HL-60 (cell line): Measurements from ENCODE around the gene ZMYM2.

ENCODE experiments used
- GABPA ChIP-seq: IDR thresholded peaks from 2 replicates; pipeline ENCODE4 v1.6.1; 2012; ENCODE audit warnings: low read depth
- POLR2AphosphoS5 ChIP-seq: IDR thresholded peaks from 2 replicates; pipeline ENCODE4 v1.6.1; 2012; ENCODE audit warnings: low read depth
- TF ChIP-seq, protein P1 (sequence below): IDR thresholded peaks from one replicate; pipeline ENCODE4 v1.5.1; 2011; ENCODE audit warnings: low read length, control low read depth, inconsistent platforms; ENCODE audit not compliant: insufficient read depth
- TF ChIP-seq, protein P2 (sequence below): IDR thresholded peaks from 2 replicates; pipeline ENCODE4 v1.6.1; 2012; ENCODE audit warnings: low read depth; ENCODE audit not compliant: insufficient replicate concordance

DNA sequence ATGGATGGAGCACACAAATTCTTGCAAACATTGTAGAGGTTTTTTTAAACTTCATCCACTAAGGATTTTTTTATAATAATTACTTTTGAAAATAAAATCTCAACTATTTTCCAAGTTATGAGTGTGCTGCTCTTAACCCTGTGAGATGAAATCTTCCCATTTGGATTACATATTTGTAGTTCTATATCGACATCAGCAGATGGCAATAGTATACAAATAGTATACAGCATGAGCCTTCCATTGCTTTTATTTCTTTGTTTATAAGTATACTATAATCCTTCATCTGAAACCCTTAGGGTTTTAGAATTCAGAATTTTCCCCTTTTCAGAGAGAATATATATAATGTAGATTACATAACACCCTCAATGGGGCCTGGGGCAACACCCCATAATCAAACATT lies 131.8 kb downstream of the ZMYM2 start:
- TF ChIP-seq, protein P1, sequence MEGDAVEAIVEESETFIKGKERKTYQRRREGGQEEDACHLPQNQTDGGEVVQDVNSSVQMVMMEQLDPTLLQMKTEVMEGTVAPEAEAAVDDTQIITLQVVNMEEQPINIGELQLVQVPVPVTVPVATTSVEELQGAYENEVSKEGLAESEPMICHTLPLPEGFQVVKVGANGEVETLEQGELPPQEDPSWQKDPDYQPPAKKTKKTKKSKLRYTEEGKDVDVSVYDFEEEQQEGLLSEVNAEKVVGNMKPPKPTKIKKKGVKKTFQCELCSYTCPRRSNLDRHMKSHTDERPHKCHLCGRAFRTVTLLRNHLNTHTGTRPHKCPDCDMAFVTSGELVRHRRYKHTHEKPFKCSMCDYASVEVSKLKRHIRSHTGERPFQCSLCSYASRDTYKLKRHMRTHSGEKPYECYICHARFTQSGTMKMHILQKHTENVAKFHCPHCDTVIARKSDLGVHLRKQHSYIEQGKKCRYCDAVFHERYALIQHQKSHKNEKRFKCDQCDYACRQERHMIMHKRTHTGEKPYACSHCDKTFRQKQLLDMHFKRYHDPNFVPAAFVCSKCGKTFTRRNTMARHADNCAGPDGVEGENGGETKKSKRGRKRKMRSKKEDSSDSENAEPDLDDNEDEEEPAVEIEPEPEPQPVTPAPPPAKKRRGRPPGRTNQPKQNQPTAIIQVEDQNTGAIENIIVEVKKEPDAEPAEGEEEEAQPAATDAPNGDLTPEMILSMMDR = no peak
- TF ChIP-seq POLR2AphosphoS5 = no peak
- TF ChIP-seq GABPA = no peak
- TF ChIP-seq, protein P2, sequence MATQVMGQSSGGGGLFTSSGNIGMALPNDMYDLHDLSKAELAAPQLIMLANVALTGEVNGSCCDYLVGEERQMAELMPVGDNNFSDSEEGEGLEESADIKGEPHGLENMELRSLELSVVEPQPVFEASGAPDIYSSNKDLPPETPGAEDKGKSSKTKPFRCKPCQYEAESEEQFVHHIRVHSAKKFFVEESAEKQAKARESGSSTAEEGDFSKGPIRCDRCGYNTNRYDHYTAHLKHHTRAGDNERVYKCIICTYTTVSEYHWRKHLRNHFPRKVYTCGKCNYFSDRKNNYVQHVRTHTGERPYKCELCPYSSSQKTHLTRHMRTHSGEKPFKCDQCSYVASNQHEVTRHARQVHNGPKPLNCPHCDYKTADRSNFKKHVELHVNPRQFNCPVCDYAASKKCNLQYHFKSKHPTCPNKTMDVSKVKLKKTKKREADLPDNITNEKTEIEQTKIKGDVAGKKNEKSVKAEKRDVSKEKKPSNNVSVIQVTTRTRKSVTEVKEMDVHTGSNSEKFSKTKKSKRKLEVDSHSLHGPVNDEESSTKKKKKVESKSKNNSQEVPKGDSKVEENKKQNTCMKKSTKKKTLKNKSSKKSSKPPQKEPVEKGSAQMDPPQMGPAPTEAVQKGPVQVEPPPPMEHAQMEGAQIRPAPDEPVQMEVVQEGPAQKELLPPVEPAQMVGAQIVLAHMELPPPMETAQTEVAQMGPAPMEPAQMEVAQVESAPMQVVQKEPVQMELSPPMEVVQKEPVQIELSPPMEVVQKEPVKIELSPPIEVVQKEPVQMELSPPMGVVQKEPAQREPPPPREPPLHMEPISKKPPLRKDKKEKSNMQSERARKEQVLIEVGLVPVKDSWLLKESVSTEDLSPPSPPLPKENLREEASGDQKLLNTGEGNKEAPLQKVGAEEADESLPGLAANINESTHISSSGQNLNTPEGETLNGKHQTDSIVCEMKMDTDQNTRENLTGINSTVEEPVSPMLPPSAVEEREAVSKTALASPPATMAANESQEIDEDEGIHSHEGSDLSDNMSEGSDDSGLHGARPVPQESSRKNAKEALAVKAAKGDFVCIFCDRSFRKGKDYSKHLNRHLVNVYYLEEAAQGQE = no peak
